Glomerular visceral epithelial cell (primary cell): Measurements from ENCODE around the gene PC.
"Not testable (repeated sequence)": the region's sequence is repeated elsewhere in the genome, so short reads cannot be mapped to it uniquely, and the experiment has no call there.

Experiments used
- DNase-seq: peaks from one replicate; pipeline ENCODE4 v3.0.0-alpha.2; 2016; ENCODE audit errors: extremely low spot score

Gene PC

DNA sequence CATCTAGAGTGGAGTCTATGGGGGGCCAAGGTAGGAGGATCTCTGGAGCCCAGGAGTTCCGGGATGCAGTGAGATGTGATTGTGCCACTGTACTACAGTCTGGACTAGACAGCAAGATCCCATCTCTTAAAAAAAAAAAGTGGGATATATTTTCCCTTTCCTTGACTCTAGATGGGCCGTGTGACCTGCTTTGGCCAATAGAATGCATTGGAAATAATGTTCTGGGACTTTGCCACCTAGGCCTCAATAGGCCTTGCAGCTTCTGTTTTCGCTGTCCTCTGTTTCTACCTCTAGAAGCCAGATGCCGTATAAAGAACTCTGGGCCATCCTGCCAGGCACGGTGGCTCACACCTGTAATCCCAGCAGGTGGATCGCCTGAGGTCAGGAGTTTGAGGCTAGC lies 20.5 kb upstream of the PC start:
- DNase-seq, result no peak

DNA sequence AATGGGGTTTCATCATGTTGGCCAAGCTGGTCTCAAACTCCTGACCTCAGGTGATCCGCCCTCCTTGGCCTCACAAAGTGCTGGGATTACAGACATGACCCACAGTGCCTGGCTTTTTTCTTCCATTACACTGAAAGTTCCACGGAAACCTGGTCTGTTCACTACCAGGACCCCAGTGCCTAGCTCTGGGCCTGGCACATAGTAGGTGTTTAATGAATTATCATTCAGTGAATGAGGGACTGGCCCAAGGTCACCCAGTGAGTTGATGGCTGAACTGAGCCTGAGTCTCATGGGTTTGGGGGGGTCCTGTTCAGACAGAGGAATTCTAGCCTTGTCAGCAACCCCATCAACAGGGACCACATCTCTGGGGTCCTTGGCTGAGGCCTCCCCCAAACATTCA lies 20.0 kb upstream of the PC start:
- DNase-seq, result no peak

DNA sequence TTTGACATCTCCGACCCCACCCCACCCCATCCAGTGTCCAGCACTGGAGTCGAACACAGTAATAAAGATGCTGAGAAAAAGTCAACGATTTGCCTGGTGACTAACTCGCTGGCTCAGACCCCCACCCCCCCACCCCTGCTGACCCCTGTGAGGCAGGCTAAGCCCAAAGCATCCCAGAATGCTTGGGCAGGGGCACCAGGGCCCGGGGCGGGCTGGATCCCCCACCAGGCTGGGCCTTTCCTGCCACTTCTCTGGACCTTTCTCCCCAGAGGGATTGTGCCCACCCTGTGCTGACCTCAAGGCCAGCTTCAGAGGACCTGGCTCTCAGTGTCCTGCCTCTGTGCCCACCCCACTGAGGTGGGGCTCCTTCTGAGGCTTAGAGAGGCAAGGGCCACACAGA lies 18.7 kb upstream of the PC start:
- no peak for DNase-seq

DNA sequence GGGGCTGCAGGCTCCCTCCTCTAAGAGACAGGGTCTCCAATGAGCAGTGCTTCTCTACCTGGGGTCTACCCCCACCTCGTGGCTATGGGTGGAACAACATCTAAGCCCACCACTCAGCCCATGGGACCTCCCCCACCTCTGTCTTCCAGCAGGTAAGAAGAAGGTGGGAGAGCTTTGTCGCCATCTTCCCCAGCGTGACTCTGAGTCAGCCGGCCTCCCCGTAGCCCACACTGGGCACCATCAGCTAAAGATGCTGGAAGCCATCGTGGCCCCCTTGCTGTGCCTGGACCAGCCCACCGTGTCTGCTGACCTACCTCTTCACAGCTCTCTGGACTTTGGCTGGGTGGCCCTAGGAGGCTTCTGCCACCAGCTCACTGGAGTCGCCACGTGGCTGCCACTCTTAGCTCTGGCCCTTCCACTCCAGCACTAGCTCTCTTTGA lies 17.9 kb upstream of the PC start:
- no peak for DNase-seq

DNA sequence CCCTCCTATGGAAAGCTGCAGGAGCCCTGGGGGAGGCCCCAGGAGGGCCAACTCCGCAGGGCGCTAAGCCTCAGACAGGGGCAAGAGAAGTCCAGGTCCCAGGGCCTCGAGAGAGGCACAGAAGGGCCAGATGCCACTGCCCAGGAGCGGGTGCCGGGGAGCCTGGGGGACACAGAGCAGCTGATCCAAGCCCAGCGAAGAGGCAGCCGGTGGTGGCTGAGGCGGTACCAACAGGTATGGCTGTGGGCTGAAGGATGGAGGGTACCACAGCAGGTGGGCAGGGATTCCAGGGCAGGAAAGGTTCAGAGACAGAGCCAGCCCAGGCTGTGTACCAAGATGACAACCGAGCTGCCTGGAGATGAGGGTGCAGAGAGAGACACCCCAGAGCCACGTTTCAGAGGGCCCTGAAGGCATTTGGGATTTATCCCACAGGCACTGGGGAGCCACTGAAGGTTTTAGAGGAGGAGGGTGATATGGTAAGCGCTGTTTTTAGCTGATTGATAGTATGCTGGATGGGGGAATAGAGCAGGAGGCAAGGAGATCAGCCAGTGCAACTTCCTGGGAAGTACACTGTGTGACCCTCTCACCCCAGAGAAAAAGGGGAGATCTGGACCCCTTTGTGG lies 17.3 kb upstream of the PC start:
- DNase-seq, result no peak

DNA sequence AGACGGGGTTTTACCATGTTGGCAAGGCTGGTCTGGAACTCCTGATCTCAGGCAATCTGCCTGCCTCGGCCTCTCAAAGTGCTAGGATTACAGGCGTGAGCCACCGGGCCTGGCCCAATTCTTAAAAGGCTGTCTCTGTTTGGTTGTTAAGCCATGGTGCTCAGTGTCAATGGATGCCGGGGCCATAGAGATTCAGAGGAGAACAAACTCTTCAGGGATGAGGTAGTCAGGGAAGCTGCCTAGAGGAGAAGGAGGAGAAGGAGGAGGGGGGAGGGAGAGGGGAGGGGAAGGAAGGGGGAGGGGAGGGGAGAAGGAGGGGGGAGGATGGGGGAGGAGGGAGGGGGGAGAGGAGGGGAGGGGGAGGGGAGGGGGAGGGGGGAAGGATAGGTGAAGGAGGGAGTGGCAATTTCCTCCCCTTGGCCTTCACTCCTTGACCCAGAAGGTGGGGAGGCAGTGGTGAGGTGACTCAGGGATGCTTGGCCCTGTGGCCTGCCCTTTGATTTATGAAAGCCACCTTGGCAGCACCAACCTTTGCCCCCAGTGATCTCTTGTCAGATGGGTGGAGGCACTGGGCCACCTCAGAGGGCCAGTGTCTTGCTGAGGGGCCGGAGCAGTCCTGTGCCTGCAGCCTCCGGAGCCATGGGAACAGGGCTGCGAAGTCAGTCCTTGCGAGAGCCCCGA lies 16.7 kb upstream of the PC start, which contains the start of gene C11orf86:
Gene C11orf86 (plus strand): TSS at position 581 of the 681 bp plus-strand sequence. CDS start 59 bp downstream, at position 640.
- no peak for DNase-seq

DNA sequence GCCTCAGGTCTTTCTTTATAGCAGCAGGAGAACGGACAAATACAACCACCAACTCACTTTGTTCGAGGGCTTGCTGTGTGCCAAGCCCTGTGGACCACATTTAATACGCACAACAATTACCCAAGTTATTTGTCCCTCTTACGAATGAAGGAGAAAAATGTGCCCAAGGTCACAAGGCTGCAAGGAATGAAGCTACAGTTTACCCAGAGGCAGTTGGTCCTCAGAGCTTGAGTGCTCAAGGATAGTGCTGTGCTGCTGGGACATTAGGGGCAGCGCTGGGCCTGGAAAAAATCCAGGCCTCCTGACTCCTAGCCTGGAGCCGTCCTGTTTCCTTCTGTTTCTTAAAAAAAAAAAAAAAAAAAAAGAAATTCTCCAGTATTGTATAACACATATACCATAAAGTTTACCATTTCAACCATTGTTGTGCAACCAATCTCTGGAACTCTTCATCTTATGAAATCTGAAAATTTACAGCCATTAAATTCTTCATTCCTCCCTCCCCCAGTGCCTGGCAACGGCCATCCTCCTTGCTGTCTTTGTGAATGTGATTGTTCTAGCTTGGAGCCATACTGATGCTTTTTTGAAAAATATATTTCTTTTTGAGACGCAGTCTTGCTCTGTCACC lies 15.9 kb upstream of the PC start:
- DNase-seq, result no peak

DNA sequence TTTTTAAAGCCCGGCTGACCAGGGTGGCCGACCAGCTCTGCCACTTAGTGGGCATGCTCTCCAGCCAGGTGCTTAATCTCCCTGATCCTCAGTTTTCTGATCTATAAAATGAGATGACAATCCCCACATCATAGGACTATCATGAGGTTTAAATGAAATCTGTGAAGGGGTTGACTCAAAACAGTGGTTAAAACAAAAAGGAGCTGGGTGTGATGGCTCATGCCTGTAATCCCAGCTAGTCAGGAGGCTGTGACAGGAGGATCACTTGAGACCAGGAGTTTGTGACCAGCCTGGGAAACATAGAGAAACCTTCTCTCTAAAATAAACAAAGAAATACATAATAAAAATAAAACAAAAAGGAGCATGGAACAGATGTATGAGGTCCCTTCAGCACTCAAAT lies 13.3 kb upstream of the PC start:
- DNase-seq, result no peak

DNA sequence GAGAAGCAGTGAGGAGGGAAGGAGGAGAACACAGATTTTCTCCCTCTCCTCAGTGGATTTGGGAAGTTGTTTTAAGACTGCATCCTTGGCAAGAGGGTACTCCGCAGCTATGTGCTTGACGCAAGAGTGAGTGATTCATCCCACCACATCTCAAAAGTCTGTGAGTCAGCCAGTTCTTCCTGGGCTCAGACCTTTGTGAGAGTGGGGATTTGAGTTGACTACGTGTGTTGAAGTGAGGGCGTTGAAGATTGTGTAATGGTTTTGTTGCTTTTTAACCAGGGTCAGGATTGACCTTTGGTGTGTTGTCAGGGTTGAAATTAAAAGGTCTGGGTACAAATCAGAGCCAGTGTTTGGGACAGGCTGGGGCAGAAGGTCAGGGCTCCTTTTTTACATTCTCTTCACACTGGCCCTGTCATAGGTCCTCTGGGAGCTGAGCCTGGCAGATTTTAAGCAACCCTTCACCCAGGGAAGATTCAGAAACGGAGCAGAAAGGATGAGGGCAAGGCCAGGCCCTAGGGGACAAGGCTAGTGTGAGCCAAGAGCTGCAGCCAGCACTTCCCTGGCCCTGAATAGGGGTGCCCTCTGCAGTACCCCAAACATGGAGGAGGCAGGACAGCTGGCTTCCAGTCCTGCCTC lies 12.7 kb upstream of the PC start:
- DNase-seq, result peak; percentile 95

DNA sequence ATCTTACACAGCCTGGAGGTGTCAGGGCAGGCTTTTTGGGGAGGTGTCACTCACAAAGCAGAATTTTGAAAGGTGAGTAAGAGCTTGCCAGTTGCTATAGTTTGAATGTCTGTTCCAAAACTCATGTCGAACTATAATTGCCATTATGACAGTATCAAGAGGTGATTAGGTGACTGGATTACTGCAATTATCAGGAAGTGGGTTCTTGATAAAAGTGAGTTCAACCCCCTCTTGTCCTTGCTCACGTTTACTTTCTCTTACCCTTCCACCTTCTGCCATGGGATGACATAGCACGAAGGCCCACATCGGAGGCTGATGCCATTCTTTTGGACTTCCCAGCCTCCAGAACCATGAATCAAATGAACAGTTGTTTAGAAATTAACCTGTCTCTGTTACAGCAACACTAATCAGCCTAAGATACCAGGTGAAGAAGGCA lies 12.2 kb upstream of the PC start:
- DNase-seq, result no peak

DNA sequence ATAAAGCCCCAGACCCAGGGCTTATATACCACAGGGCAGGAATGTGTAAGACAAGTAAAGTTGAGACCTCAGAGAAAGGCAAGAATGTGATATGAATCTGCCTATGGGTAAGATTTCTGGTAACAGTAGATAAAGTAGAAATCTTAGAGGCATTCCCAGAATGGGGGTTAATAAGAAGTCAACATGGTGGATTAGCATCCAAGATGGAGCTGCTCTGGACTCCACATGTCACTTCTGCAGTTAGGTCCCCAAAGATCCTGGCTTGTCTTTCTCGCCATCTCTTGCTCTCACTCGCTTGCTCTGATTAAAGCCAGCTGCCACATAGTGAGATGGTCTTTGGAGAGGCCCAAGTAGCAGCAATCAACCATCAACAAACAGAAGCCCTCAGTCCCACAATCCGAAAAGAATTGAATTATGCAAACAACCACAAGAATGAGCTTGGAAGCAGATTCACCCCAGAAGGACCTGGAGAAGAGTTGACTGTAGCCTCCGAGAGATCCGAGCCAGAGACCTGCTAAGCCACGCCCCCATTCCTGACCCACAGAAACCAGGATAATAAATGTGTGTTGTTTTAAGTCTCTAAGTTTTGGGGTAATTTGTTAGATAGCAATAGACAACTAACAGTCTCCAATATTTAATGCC lies 11.5 kb upstream of the PC start:
- DNase-seq, result no peak

DNA sequence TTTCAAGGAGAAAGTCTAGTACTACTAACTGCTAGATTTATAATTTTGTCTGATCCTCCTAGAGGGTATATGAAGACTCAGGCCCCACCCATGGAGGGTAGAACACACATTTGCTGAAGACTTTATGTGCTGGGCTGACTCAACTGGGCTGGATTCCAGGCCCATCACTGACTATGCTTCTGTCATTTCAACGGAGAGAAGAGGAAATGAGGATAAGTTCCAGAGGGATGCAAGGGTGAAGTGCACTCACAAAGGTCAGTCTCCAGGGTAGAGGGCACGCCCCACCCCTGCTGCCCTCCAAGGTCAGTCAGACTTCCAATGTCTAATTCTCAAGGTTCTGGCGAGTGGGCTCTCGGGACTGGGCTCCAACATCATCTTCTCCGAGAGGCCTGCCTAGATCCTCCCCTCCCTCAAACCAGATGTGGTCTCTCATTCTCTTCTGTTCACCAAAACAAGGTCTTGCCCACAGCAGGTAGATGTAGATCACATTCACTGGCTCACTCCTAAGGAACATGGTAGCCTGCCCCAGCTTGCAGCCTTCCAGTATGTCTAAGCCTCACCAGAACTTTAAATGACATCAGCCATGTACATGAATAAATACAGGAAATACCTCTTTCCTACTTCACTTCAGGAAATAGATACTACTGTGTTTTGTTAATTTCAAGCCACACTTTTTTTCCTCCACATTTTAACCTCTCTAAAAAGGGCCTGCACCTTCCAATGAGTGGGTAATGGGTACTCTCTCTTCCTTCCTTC lies 9.7 kb upstream of the PC start:
- DNase-seq, result peak; percentile 41

DNA sequence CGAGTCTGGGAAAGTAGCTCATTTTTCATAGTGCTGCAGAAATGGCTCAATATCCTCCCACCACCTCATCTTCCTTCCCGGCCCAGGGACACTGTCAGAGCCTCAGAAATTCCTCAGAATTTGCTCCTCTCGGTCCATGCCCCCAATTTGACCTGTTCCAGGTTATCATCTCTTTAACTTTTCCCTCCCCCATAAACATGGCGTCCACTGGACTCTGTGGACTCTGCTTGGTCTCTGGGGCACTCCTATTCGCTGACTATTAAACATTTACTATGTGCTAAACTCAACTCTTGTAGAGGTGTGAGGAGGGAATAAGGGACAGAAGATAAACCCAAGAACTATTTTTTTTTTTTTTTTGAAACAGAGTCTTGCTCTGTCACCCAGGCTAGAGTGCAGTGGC lies 8.2 kb upstream of the PC start:
- no peak for DNase-seq

DNA sequence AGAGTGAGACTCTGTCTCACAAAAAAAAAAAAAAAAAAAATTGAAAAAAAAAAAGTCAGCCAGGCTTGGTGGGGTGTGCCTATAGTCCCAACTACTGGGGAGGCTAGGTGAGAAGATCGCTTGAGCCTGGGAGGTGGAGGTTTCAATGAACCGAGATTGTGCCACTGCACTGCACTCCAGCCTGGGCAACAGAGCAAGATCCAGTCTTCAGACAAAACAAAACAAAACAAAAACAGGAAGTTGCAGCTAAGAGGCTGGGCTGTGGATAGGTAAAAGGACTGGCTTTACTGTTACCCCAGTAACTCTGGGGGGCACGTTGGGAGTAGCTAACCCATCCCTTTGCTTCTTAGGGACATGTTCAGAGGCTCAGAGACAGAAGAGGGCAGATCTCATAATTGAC lies 6.3 kb upstream of the PC start:
- DNase-seq, result no peak

DNA sequence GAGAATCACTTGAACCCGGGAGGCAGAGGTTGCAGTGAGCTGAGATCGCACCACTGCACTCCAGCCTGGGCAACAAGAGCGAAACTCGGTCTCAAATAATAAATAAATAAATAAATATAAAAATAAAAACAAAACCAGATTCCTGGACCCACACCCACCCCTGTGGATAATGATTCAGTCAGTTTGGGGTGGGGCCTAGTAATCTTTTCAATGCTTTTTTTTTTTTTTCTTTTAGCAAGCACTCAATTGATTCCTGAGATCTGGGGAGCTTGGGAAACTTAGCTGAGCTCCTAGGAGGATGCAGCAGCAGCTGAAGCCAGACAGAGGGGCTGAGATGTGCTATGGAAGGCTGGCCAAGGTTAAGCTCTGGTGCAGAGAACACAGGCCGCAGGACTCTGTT lies 4.6 kb upstream of the PC start:
- DNase-seq, result no peak

DNA sequence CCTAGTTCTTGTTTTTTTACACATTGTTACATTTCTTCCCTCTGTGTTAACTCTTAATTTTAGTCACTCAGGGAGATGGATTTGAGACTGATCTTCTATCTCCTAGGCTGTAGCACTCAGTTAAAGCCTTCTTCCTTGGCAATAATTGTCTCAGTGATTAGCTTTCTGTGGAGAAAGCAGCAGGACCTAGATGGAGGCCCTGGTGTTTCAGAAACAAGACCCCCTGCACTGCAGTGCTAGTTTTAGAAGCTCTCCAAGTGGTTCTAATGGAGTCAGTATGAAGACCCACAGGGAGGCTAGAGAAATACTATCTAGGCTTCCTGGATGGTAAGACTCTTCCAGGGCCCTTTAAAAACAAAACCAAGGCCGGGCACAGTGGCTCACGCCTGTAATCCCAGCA lies 4.1 kb upstream of the PC start:
- no peak for DNase-seq

DNA sequence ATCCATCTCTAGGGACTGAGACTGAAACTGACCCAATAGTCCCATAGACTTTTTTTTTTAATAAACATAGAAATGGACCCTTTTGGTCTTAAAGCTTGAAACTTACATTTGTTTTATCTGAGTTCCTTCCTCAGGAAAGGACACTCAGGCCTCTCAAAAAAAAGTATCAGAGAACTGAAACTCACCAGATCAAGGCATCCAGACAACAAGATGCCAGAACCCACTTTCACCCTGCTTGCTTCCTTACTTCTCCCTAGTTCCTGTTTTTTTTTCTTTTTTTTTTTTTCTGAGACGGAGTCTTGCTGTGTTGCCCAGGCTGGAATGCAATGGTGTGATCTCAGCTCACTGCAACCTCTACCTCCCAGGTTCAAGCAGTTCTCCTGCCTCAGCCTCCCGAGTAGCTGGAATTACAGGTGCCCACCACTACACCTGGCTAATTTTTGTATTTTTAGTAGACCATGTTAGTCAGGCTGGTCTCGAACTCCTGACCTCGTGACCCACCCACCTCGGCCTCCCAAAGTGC lies 3.6 kb upstream of the PC start:
- DNase-seq, result not testable (repeated sequence)

DNA sequence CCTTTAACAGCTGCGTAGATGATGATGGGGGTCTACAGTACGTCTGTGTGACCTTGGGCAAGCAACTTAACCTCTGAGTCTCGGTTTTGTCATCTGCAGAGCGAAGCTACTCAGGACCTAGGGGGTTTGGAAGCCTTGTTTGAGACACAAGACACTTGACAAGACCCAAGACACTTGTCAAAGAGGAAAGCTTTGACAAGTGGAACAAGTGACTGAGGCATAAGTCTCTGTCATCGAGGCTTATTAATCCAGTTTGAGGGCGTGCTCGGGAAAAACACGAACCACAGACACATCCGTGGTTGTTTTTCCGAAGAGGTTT lies 732 bp upstream of the PC start:
- no peak for DNase-seq

DNA sequence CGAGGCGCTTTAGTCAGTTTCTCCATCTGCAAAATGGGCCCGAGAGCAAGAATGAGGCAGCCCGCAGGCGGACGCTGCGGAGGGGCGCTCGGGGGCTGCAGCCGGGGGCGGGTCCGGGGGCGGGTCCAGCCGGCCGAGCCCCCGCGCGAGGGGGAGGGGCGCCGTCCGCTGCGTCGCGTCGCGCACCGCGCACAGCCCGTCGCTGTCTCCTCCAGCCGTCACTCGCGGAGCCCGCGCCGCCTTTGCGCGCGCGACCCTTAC lies 282 bp downstream of the PC start:
- no peak for DNase-seq

DNA sequence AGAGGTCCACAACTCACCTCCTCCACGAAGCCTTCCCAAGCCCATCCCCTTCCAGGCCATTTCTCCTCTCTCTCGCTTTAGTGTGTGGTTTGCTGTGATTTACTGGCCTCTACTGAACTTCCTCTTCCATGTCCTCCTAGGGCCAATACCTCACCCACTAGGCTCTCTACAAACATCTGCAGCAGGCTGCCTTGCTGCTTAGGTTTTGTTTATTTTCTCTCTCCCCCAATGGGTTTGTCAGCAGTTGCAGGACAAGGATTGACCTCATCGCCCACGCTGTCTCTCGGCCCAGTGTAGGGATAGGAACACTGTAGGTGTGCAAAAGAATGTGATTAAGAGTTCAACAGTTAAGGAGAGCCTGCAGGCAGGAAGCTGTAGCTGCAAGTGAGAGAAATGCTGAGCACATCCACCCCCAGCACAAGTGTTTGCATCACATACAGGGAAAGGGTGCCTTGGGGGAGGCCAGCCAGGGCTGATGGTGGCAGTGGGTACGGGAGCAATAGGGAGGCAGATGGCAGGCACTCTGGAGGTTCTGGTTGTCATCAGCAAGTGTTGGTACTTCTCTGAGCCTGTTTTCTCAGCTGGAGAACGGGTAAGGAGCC lies 1.4 kb downstream of the PC start:
- DNase-seq, result peak; percentile 30

DNA sequence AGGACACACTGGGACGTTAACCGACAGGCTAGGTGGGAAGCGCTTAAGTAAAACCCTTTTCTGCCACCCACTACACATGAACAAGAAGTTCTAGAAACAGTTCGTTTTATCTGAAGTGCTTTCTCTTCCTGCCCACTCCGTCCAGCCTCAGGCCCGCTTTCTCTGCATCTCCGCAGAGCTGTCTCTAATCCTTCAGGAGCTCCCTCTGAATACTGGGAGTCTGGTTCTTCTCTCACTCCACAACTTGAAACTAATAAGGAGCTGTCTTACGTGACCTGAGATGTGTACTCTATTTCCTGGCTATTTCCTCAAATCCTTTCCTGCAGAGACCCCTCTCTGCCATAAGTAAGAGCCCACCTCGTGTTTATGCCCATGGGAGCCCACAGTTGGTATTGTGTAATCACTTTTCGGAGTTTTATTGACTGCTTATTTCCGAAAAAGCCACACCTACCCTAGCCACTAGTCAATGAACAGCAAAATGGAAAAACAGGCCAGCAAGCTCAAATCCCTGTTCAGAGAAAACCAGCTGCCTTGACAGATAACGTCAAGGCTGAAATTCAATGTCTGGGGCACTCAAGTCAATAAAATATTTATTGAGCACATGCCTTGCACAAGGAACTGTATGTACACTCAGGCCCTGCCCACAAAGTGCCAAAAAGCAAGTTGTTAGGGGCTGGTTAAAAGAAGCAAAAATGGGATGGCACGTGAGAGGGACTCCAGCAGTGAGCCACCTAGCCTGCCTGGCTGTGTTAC lies 4.9 kb downstream of the PC start:
- DNase-seq, result no peak
